Loucy (cell line): ENCODE data around the gene NEK7.

Source experiments
- H2AFZ ChIP-seq: fragments of 200-600 bp; sonication (generic); 2 replicates; pipeline ENCODE4 v1.6.0; 2016; ENCODE audit warnings: antibody characterized with exemption, mild to moderate bottlenecking, low read length, moderate library complexity
- H3F3A ChIP-seq: fragments of 200-600 bp; 2 replicates; pipeline ENCODE4 v1.6.0; 2016; ENCODE audit warnings: antibody characterized with exemption, low read depth, mild to moderate bottlenecking
- H3K27me3 ChIP-seq: fragments of 200-600 bp; sonication (generic); 2 replicates; pipeline ENCODE4 v1.6.1; 2014; ENCODE audit warnings: low read length, mild to moderate bottlenecking; ENCODE audit not compliant: insufficient read depth, poor library complexity, severe bottlenecking
- H3K36me3 ChIP-seq: fragments of 200-600 bp; sonication (generic); 2 replicates; pipeline ENCODE4 v1.6.1; 2016; ENCODE audit warnings: low read length; ENCODE audit not compliant: insufficient read depth
- H3K4me1 ChIP-seq: fragments of 200-600 bp; sonication (generic); 2 replicates; pipeline ENCODE4 v1.5.1; 2014; ENCODE audit warnings: low read length, mild to moderate bottlenecking; ENCODE audit not compliant: insufficient read depth, poor library complexity, severe bottlenecking
- H3K4me2 ChIP-seq: fragments of 200-600 bp; sonication (generic); 2 replicates; pipeline ENCODE4 v1.6.0; 2014; ENCODE audit warnings: antibody characterized with exemption, low read length, low read depth, mild to moderate bottlenecking; ENCODE audit not compliant: poor library complexity, severe bottlenecking
- H3K4me3 ChIP-seq: fragments of 200-600 bp; sonication (generic); 2 replicates; pipeline ENCODE4 v1.5.1; 2014; ENCODE audit warnings: low read length, mild to moderate bottlenecking, mixed read lengths; ENCODE audit not compliant: poor library complexity, severe bottlenecking
- H3K79me2 ChIP-seq: fragments of 200-600 bp; sonication (generic); 2 replicates; pipeline ENCODE4 v1.6.1; 2014; ENCODE audit warnings: low read length; ENCODE audit not compliant: insufficient read depth
- H3K9ac ChIP-seq: fragments of 200-600 bp; sonication (generic); 2 replicates; pipeline ENCODE4 v1.6.0; 2014; ENCODE audit warnings: mild to moderate bottlenecking, low read depth, low read length, moderate library complexity; ENCODE audit not compliant: poor library complexity, severe bottlenecking
- H3K9me2 ChIP-seq: fragments of 200-600 bp; sonication (generic); replicated peaks from 2 replicates; pipeline ENCODE4 v1.6.1; 2016; ENCODE audit warnings: low read depth, low read length, mixed read lengths
- H3K9me3 ChIP-seq: fragments of 200-600 bp; sonication (generic); 2 replicates; pipeline ENCODE4 v1.6.1; 2014; ENCODE audit warnings: mild to moderate bottlenecking, antibody characterized with exemption, low read length, low read depth; ENCODE audit not compliant: insufficient read depth
- H4K20me1 ChIP-seq: fragments of 200-600 bp; sonication (generic); 2 replicates; pipeline ENCODE4 v1.6.0; 2014; ENCODE audit warnings: antibody characterized with exemption, low read length, mild to moderate bottlenecking; ENCODE audit not compliant: insufficient read depth, poor library complexity, severe bottlenecking
- CTCF ChIP-seq: fragments of 200-600 bp; sonication (generic); conservative IDR thresholded peaks from 2 replicates; pipeline ENCODE4 v1.5.1; 2014; ENCODE audit warnings: mild to moderate bottlenecking, antibody characterized with exemption, low read length
- EZH2phosphoT487 ChIP-seq: fragments of 200-600 bp; IDR thresholded peaks from 2 replicates; pipeline ENCODE4 v1.6.1; 2018; ENCODE audit warnings: antibody characterized with exemption, mild to moderate bottlenecking, moderate library complexity, borderline replicate concordance

NEK7 gene

GRCh38 chr1:198337886-198338285 lies 181.1 kb downstream of the NEK7 start:
- Histone ChIP-seq H2AFZ (no peak overlapping the region), H3K9me2 (no peaks in the 10 kb centered on the region), H3K9ac (no peak overlapping the region), H3K79me2 (no peaks in the 10 kb centered on the region), H3K27me3 (no peaks in the 10 kb centered on the region), H3K4me2 (no peak overlapping the region), H3K4me1 (peaks cover 9% of the 10 kb centered on the region), H3F3A (no peaks in the 10 kb centered on the region), H3K36me3 (no peaks in the 10 kb centered on the region), H3K9me3 (peaks cover 4% of the 10 kb centered on the region), H4K20me1 (no peaks in the 10 kb centered on the region), H3K4me3 (no peak overlapping the region)
- TF ChIP-seq CTCF (no peak), EZH2phosphoT487 (no peak)

- Histone ChIP-seq H3K4me1 (peaks cover 9% of the 10 kb centered on the region), H3K4me2 (no peak overlapping the region), H3K36me3 (no peaks in the 10 kb centered on the region), H3K9me3 (peaks cover 4% of the 10 kb centered on the region), H3F3A (no peaks in the 10 kb centered on the region), H3K4me3 (no peak overlapping the region), H4K20me1 (no peaks in the 10 kb centered on the region), H3K27me3 (no peaks in the 10 kb centered on the region), H3K9me2 (no peaks in the 10 kb centered on the region), H2AFZ (no peak overlapping the region), H3K79me2 (no peaks in the 10 kb centered on the region), H3K9ac (no peak overlapping the region)
- TF ChIP-seq CTCF: no peak
- TF ChIP-seq EZH2phosphoT487: no peak
These were observed 183.3 kb downstream of the NEK7 start for GRCh38 chr1:198340139-198340538.

- Histone ChIP-seq H3K9me3 (no peaks in the 10 kb centered on the region), H4K20me1 (no peaks in the 10 kb centered on the region), H3F3A (no peaks in the 10 kb centered on the region), H3K4me1 (no peaks in the 10 kb centered on the region), H3K9me2 (no peaks in the 10 kb centered on the region), H3K79me2 (no peaks in the 10 kb centered on the region), H3K27me3 (no peaks in the 10 kb centered on the region), H3K4me3 (no peak overlapping the region), H2AFZ (0 out of 2 replicates have a peak overlapping the region, but pooled peaks have one; percentile 14), H3K36me3 (no peaks in the 10 kb centered on the region), H3K9ac (no peak overlapping the region), H3K4me2 (no peak overlapping the region)
- no peak for TF ChIP-seq CTCF
- no peak for TF ChIP-seq EZH2phosphoT487
These were observed 189.4 kb downstream of the NEK7 start for GRCh38 chr1:198346178-198346577.
